ENCODE measurements around the gene PSMD5.

DNA sequence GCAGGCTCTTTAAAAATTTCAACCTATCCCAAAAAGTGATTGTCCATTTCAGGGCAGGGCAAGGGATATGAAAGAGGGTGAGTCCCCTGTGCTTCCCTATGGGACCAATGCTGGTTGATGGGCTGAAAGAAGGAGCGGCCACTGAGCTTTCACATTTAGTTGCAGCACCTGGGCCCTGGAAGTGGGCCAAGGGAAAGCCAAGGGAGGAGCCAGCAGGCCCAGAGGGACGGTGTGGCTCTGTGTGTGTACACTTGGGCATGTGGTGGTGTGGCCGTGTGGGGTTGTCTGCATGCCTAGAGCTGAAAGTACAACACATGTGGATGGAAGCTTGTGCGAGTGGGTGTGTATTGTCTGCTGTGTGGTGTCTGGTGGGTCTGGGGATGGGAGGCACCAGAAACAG is 14.0 kb upstream of the PSMD5 start:
- no peak for TF ChIP-seq MAZ (IDR thresholded peaks at IDR 0.05; ENCODE audit: borderline replicate concordance, low read depth, low read length)
- TF ChIP-seq FOS (IDR thresholded peaks at IDR 0.05; ENCODE audit: low read depth, low read length): no peak

All from IMR-90 (cell line).